HCT116 (cell line): ENCODE results near the gene TSPAN15. TPM values are rescaled to one million over a fixed set of nuclear protein-coding genes. Genes with fewer than 3 reads are reported as not detected.

ENCODE experiments used
- ATAC-seq: fragments of 200-7000 bp; cut with Tn5 transposase; 2 replicates; pipeline ENCODE4 v1.9.1; 2020; ENCODE audit warnings: mild to moderate bottlenecking, moderate library complexity
- BruUV-seq: library from RNA; stranded (reverse); fragments of 400-500 nt; replicated peaks from 2 replicates; lab custom pipeline; 2021; lab: Mats Ljungman, UMichigan
- CTCF ChIA-PET: fragments of 300-600 bp; sonication (Branson Sonifier 250); formaldehyde crosslinking; loops from one replicate; lab custom pipeline; 2021; ENCODE audit warnings: antibody characterized with exemption; lab: Charles Lee
- POLR2A ChIA-PET: fragments of 300-600, 350-600 bp; sonication (Branson Sonifier 250); formaldehyde crosslinking; loops from one replicate; lab custom pipeline; 2021; ENCODE audit warnings: antibody characterized with exemption; lab: Charles Lee
- RAD21 ChIA-PET, 2 experiments: fragments of 300-600 bp; sonication (Branson Sonifier 250); formaldehyde crosslinking; loops; one replicate each; lab custom pipeline; 2023; ENCODE audit warnings: low total read pairs in 2 of 2; ENCODE audit not compliant: uncharacterized antibody in 2 of 2, unreplicated experiment in 2 of 2, low non-redundant PET in 1 of 2; lab: Charles Lee
- DNase-seq: peaks from one replicate; pipeline ENCODE4 v3.0.0-alpha.2; 2010; ENCODE audit warnings: low read depth, low spot score
- H2AFZ ChIP-seq: fragments of 200-600 bp; shearing (Covaris generic), sonication (generic); 2 replicates; pipeline ENCODE4 v1.6.1; 2017; ENCODE audit warnings: low read depth, mixed run types, mixed read lengths, antibody characterized with exemption, low read length; ENCODE audit not compliant: poor library complexity, severe bottlenecking
- H3K27ac ChIP-seq: 2 replicates; pipeline ENCODE4 v1.5.1; 2012; ENCODE audit warnings: low read depth, low read length
- H3K27me3 ChIP-seq: fragments of 200-600 bp; sonication (generic); 2 replicates; pipeline ENCODE4 v1.6.1; 2016; ENCODE audit warnings: mixed run types, low read length, mixed read lengths; ENCODE audit not compliant: insufficient read depth
- H3K36me3 ChIP-seq, 2 experiments: fragments of 200-500 bp in 1 of 2; fragments of 200-600 bp in 1 of 2; sonication (Bioruptor generic) in 1 of 2; sonication (generic) in 1 of 2; 2 replicates each; pipeline versions ENCODE4 v1.5.1 to v1.6.1; 2014 to 2016; ENCODE audit warnings: low read length in 2 of 2, inconsistent platforms in 1 of 2, mixed read lengths in 1 of 2, mixed run types in 1 of 2; ENCODE audit not compliant: insufficient read depth in 2 of 2, control insufficient read depth in 1 of 2
- H3K4me1 ChIP-seq, 2 experiments: fragments of 200-600 bp in 1 of 2; sonication (generic) in 1 of 2; 2 replicates each; pipeline versions ENCODE4 v1.5.1 to v1.6.1; 2012 to 2017; ENCODE audit warnings: low read length in 2 of 2, inconsistent platforms in 1 of 2, mild to moderate bottlenecking in 1 of 2, mixed read lengths in 1 of 2, mixed run types in 1 of 2, moderate library complexity in 1 of 2; ENCODE audit not compliant: insufficient read depth in 2 of 2, control insufficient read depth in 1 of 2
- H3K4me2 ChIP-seq: fragments of 200-600 bp; sonication (generic); 2 replicates; pipeline ENCODE4 v1.6.1; 2017; ENCODE audit warnings: mixed run types, low read length, mixed read lengths
- H3K4me3 ChIP-seq, 2 experiments: fragments of 200-600 bp in 1 of 2; sonication (generic) in 1 of 2; replicated peaks in 1 of 2; 2 replicates each; pipeline ENCODE4 v1.5.1; 2011 to 2016; ENCODE audit warnings: low read length in 2 of 2, control low read depth in 1 of 2, low read depth in 1 of 2, mild to moderate bottlenecking in 1 of 2, mixed read lengths in 1 of 2, mixed run types in 1 of 2
- H3K79me2 ChIP-seq: fragments of 200-600 bp; sonication (generic); 2 replicates; pipeline ENCODE4 v1.6.1; 2017; ENCODE audit warnings: mild to moderate bottlenecking, mixed run types, low read length, moderate library complexity, mixed read lengths; ENCODE audit not compliant: insufficient read depth
- H3K9ac ChIP-seq: fragments of 200-600 bp; sonication (generic); 2 replicates; pipeline ENCODE4 v1.6.1; 2016; ENCODE audit warnings: low read length, mixed read lengths
- H3K9me2 ChIP-seq: fragments of 200-600 bp; sonication (generic), shearing (Covaris generic); 2 replicates; pipeline ENCODE4 v1.6.1; 2017; ENCODE audit warnings: mixed run types, mild to moderate bottlenecking, moderate library complexity; ENCODE audit not compliant: insufficient read depth
- H3K9me3 ChIP-seq, 2 experiments: fragments of 200-500 bp in 1 of 2; fragments of 200-600 bp in 1 of 2; sonication (Bioruptor generic) in 1 of 2; sonication (generic) in 1 of 2; 2 replicates each; pipeline ENCODE4 v1.6.1; 2014 to 2017; ENCODE audit warnings: low read length in 2 of 2, mixed read lengths in 2 of 2, inconsistent platforms in 1 of 2, low read depth in 1 of 2, mild to moderate bottlenecking in 1 of 2, mixed run types in 1 of 2, moderate library complexity in 1 of 2; ENCODE audit not compliant: control insufficient read depth in 1 of 2, insufficient read depth in 1 of 2
- H4K20me1 ChIP-seq: fragments of 200-600 bp; sonication (generic), shearing (Covaris generic); 2 replicates; pipeline ENCODE4 v1.6.1; 2017; ENCODE audit warnings: mixed run types, mild to moderate bottlenecking, moderate library complexity; ENCODE audit not compliant: insufficient read depth
- CEBPB ChIP-seq: IDR thresholded peaks from 2 replicates; pipeline ENCODE4 v1.6.1; 2012; ENCODE audit warnings: low read depth
- CTCF ChIP-seq, 3 experiments: fragments of 200-600 bp in 1 of 3; sonication (generic) in 1 of 3; IDR thresholded peaks in 2 of 3; conservative IDR thresholded peaks in 1 of 3; 2 replicates each; pipeline ENCODE4 v1.5.1; 2012 to 2017; ENCODE audit warnings: low read depth in 2 of 3, low read length in 2 of 3, antibody characterized with exemption in 1 of 3, borderline replicate concordance in 1 of 3, control low read depth in 1 of 3, mild to moderate bottlenecking in 1 of 3, mixed read lengths in 1 of 3, mixed run types in 1 of 3, moderate library complexity in 1 of 3; ENCODE audit not compliant: insufficient read depth in 1 of 3
- EZH2 ChIP-seq: fragments of 200-600 bp; sonication (generic); IDR thresholded peaks from 2 replicates; pipeline ENCODE4 v1.6.1; 2017; ENCODE audit warnings: antibody characterized with exemption, mixed run types
- FOSL1 ChIP-seq: IDR thresholded peaks from 2 replicates; pipeline ENCODE4 v1.6.1; 2012; ENCODE audit warnings: low read depth
- JUND ChIP-seq: IDR thresholded peaks from 2 replicates; pipeline ENCODE4 v1.6.1; 2012
- MAX ChIP-seq: IDR thresholded peaks from 2 replicates; pipeline ENCODE4 v1.6.1; 2012
- REST ChIP-seq: IDR thresholded peaks from 2 replicates; pipeline ENCODE4 v1.6.1; 2012; ENCODE audit warnings: low read depth
- SP1 ChIP-seq: IDR thresholded peaks from 2 replicates; pipeline ENCODE4 v1.6.1; 2012; ENCODE audit warnings: low read depth
- ZNF274 ChIP-seq: fragments of 200-500 bp; sonication (Bioruptor generic); IDR thresholded peaks from 2 replicates; pipeline ENCODE4 v1.6.1; 2014; ENCODE audit warnings: mild to moderate bottlenecking, low read depth, low read length, inconsistent platforms
- intact Hi-C: fragments of 100-400 bp; cut with micrococcal nuclease; formaldehyde crosslinking; loops from 2 replicates; pipeline ENCODE4 v1.10.0; 2022
- total RNA-seq: library from RNA; stranded (reverse); gene quantifications from one replicate; pipeline ENCODE4 v1.2.1, GENCODE V29; 2021; ENCODE audit not compliant: unreplicated experiment

The TSPAN15 gene
- total RNA-seq, 1 experiment from 2014 or later = 16.0 TPM

GRCh38 chr10:69460576-69461242 lies 9.4 kb downstream of the TSPAN15 start:
- Histone ChIP-seq H4K20me1 (no peaks in the 10 kb centered on the region), H3K4me2 (no peak overlapping the region), H3K4me3 (no peak overlapping the region), H3K9ac (no peak overlapping the region), H3K27me3 (no peaks in the 10 kb centered on the region), H2AFZ (no peak overlapping the region), H3K9me3 (no peaks in the 10 kb centered on the region), H3K27ac (no peak overlapping the region; the same call in 1 of the 2 replicates), H3K36me3 (0 out of 4 replicates have a peak, but pooled peaks cover 0 to 3% of the 10 kb centered on the region in 2 experiments), H3K4me1 (peaks cover 48 to 71% of the 10 kb centered on the region in 2 experiments), H3K9me2 (no peaks in the 10 kb centered on the region), H3K79me2 (no peaks in the 10 kb centered on the region; the same call in 1 of the 2 replicates)
- intact Hi-C loops = no loop called here
- ChIA-PET POLR2A (no interaction called here), CTCF (no interaction called here), RAD21 (no interaction called here)
- DNase-seq = no peak
- BruUV-seq = no TSS peak
- ATAC-seq = no peak
- TF ChIP-seq REST (no peak), CTCF (IDR thresholded peaks at IDR 0.05 in 2 of 3, conservative IDR thresholded peaks at IDR 0.05 in 1 of 3; ENCODE audit: borderline replicate concordance in 1 of 3, insufficient read depth in 1 of 3, low read depth in 2 of 3, low read length in 2 of 3) (no peak), ZNF274 (no peak), FOSL1 (no peak), EZH2 (no peak), SP1 (no peak), JUND (no peak), MAX (no peak), CEBPB (no peak)
